HG02943 (cell line): ENCODE results near the gene RNF225.
"Not testable (repeated sequence)": the region's sequence is repeated elsewhere in the genome, so short reads cannot be mapped to it uniquely, and the experiment has no call there.

Experiments used
- ATAC-seq: cut with Tn5 transposase; IDR thresholded peaks from one replicate; pipeline ENCODE4 v1.9.1; 2021; ENCODE audit warnings: mild to moderate bottlenecking, low read depth, moderate library complexity; ENCODE audit not compliant: unreplicated experiment

RNF225 gene

DNA sequence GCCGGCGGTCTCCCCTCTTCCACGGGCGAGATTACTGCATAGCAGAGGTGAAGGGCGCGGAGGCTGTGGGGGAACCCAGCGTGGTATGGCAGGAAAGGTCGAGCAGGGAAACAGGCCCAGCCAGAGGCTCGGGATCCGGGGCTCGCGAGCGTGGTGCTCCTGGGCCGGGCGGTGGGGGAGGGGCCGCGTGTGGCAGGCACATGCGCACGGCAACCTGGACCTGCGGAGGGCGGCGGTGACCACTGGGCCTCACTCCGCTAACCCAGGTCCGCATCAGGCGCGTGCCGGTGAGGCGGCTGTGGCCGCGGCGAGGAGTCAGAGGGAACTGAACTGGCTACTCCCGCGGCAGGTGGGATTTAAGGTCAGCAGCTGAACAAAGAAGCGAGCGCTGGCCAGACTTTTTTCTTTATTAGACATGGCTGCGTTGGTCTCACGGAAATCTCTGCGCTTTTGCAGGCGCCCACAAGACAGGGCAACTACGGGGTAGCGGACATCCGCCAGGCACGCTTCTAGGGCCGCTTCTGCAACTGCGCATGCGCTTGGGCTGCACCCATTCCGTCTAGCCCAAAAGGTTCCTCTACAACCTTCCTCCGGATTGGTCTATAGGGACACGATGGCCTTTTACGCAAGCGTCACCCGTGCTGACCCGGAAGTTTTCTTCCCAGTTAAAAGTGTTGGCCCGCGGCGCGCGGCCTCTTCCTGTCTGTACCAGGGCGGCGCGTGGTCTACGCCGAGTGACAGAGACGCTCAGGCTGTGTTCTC is 8.7 kb upstream of the RNF225 start, which contains the start of gene RPS5:
RPS5 (plus strand) TSS at position 694 of the 762 bp plus-strand sequence. CDS start 869 bp downstream, outside the sequence.
- peak; percentile 85 for ATAC-seq

DNA sequence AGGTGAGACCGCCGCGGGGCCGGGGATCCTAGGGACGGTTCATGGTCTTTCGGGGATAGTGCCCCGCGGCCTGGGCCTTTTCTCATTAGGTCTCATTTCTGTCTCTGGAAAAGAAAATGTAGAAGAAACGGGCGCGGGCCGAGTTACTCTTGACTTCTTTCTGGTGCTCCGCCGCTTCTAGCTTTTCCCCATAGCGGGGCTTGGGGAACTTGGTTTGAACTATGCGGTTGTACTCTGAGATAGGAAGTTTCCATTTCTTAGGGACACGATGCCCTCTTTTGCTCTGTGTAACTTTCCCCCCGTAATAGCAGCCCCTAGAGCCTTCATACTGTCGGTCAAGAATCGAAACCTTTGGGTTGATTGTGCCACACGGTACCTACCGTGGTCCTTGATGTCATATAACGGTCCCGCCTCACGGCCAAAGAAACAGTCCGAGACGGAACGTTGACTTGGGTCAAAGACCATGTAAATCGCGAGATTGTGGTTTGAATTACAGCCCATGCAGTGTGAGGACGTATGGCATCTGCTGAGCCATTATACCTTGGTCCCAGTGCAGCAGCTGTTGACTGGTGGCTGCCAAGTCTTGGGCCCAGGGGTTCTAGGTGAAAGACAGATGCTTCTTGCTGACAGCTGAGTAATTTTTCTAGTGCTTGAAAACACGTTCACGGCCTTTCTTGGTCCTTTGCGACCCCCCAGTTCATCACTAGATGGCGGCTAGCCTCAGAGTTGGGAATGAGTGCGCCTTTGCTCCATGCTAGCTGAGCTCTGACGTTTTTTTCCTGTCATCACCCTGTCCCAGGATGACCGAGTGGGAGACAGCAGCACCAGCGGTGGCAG is 7.9 kb upstream of the RNF225 start:
- ATAC-seq: peak; percentile 11

DNA sequence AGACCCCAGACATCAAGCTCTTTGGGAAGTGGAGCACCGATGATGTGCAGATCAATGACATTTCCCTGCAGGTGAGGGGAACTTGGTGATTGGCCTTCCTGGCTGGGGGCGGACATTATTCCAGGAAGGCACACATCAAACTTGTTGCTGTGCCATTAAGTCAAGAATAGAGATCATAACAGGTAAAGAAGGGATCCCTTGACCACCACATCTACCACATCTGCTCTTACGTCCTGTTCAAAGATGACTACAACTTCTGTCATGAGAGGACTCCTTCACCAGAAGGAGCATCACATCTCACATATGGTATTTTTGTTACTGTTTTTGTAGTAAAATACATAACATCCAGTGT is 7.3 kb upstream of the RNF225 start:
- ATAC-seq: no peak

DNA sequence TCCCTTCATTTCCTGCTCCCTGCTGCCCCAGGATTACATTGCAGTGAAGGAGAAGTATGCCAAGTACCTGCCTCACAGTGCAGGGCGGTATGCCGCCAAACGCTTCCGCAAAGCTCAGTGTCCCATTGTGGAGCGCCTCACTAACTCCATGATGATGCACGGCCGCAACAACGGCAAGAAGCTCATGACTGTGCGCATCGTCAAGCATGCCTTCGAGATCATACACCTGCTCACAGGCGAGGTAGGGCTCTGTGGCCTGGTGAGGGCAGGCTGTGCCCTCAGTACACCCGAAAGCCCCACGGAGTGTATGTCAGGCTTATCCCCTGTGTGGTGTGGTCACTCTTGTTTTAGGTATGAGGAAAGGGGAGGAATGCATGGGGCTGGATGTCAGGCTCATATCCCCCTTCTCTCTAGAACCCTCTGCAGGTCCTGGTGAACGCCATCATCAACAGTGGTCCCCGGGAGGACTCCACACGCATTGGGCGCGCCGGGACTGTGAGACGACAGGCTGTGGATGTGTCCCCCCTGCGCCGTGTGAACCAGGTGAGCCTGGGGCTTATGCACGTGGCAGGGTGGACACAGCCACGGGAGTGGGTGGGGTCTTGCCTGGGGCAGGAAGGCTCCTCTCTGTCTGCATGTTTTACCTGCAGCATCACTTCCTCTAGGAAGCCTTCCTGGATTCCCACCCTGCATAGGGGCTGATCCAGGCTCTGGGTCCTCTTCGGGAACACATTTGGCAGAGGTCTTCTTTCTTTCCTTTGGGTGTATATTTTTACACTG is 2.3 kb upstream of the RNF225 start:
- ATAC-seq: no peak

DNA sequence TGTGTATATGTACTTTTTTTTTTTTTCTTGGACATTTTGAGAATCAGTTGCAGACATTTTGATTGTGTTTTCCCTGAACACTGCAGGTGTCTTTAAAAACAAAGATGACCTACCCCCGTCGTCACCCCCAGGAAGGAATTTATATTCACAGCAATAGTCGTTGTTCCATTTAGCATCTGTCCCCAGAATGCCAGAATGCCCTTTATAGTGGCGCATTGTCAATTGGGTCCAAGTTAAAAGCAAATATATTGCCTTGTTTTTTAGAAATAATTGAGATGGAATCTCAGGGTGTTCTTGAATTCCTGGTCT is 1.8 kb upstream of the RNF225 start:
- ATAC-seq: no peak

DNA sequence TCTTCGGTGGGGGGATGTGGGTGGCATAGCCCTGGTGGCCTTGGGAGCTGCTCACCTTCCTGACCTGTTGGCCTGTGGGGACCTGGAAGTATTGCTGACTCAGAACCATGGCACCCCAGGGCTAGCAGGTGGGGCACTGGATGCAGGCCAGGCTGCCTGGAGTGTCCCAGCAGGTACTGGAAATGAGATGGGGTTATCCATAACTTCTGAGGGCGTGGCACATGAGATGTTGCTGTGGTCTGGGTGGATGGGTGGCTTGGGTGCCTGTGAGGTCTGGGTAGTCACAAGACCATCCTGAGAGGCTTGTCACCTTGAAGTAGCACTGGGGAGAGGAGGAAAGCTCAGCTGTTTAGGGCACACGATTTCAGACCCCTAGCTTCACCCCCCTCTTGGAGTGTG is 636 bp upstream of the RNF225 start:
- ATAC-seq: no peak

DNA sequence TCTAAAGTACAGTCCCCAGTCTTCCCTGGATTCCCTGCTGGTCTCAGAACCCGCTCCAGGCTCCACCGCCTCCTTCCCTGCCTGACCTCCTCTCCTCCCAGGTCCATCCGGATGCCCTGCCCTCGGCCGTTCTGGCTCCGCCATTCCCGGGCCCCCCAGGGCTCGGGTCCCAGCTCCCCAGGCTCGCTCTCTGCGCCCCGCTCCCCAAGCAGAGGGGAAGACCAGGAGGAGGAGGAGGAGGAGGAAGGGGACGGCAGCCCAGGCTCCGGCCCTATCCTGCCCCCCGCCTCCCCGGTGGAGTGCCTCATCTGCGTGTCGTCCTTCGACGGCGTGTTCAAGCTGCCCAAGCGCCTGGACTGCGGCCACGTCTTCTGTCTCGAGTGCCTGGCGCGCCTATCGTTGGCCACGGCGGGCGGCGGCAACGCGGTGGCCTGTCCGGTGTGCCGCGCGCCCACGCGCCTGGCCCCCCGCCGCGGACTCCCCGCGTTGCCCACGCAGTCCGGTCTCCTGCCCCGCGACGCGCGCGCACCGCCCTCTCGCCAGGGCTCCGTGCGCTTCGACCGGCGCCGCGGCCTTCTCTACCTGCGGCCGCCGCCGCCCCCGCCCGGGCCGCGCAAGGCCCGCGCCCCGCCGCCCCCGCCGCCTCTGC is 647 bp downstream of the RNF225 start:
- ATAC-seq: no peak

DNA sequence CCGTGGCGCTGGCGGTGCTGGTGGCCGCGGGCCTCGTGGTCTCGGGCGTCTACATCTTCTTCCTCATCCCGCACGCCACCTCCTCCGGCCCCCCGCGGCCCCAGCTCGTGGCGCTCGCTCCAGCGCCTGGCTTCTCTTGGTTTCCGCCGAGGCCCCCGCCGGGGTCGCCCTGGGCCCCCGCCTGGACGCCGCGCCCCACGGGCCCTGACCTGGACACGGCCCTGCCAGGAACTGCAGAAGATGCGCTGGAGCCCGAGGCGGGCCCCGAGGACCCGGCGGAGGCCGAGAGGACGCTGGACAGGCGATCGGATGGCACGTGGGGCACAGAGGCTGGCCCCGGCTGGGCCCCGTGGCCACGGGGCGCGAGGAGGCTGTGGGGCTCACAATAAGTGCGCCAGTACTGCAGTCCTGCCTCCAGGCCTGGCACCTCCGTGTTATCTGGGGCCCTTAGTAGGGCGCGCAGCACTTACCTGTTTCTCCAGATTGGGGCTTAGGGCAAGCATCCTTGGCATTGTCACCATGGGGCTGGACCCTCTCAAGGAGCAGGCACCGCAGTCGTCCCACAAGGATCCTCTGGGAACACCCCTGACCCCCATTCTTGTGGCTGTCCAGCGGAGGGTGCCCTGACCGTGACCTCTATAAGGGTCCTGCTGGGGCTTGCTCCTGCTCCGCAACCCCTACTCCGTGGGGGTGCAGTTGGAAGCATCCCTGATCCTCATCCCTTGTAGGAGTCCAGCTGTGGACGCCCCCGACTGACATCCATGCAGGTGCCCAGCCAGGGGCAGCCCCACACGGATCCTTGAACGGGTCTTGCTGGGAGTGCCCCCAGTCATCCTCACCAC is 1.5 kb downstream of the RNF225 start:
- ATAC-seq: no peak

DNA sequence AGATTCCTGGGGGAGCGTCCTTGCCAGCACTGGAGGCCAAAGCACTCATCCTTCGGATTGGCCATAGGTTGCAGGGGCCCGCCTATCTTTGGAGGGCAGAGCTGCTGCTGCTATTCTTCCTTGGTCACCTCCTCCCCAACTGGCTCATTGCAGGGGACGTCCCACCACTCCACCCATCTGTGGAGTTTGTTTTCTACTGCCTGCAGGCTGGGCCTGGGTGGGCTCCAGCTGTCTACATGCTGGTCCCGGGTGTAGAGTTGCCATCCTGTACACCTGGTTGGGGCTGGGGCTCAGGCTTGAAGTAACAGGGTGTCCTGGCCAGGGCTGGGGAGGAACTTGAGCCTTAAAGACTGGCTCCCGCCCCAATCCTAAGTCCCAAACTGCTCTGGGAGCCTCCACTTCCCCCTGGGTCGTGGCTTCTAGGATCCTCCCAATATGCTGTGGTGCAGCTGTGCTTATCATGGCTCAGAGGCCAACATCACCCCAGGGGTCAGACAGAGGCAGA is 2.1 kb downstream of the RNF225 start:
- ATAC-seq: no peak

DNA sequence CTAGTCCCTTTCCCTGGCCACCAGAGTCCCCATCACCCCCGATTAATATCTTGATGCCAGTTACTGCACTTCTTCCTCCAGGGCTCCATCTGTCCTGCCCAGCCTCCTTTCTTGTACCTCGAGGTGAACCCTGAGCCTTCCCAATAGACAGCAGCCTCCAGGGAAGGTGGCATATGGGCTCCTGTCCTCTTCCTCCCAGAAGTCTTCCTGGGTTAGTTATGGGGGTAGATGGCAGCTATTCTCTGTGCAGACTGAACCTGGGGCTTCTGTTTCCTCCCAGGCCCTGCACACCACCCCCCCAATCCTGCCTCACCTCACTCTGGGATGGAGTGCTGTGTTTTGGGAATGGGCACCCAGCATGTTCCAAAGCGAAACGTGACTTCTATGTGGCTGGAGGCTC is 2.6 kb downstream of the RNF225 start:
- no peak for ATAC-seq

DNA sequence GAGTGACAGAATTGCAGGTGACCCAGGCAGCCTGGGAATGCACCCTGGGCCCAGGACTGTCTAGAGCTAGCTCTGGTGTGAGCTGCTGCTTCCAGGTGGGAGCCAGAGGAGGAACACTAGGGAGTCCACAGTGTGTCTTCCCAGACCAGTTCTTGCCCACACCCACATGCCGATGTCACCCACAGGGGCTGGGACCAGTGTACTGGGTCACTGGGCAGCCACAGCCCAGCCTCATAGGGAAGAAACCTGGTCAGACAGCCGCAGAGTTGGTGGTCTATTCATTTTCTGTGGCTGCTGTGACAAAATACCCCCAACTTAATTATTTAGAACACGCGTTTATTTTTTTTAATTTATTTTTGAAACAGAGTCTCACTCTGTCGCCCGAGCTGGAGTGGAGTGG is 3.1 kb downstream of the RNF225 start:
- ATAC-seq: no peak

DNA sequence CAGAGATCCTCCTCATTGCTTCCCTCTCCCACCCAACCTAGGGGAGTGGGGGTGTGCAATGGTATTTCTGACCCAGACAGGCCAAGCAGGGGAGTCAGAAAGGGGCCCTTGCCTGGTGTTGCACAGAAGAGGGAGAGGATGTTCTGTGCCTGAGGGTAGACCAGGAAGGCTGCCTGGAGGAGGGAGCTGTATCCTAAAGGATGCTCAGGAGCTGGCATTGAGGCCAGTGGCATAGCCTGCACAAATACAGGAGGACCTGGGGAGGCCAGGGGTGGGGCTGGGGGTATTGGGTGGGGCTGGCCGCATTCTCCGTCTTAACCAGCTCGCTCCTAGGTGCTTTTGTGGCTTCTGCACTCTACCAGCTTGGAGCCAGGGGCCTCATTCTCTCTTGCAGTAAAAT is 4.4 kb downstream of the RNF225 start:
- no peak for ATAC-seq

DNA sequence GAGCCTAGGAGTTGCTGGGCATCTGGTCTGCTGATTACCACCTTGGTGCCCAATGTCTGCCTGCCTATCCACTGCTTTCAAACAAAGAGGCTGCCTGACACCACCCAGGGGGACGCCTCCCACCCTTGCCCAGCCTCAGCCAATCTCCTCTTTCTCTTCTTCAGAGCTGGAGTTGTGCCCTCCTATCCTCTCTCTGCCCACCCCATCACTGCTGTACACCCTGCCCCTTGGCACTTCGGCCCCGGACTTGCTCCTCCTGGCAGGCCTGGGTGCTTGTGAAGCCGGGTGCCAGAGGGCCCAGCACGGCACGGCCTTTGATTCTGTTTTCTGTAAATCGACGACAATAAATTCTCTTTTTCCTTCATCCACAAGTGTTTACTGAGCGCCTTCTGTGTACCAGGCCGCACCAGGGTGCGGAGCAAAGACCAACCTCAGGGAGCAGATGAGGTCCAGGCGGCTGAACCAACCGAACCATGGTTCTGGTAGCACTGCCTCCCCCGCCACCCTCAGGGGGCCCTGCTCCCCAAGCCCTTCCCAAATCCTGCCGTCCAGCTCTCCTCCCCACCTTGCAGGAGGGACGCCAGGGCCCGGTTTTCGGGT is 5.0 kb downstream of the RNF225 start:
- no peak for ATAC-seq

DNA sequence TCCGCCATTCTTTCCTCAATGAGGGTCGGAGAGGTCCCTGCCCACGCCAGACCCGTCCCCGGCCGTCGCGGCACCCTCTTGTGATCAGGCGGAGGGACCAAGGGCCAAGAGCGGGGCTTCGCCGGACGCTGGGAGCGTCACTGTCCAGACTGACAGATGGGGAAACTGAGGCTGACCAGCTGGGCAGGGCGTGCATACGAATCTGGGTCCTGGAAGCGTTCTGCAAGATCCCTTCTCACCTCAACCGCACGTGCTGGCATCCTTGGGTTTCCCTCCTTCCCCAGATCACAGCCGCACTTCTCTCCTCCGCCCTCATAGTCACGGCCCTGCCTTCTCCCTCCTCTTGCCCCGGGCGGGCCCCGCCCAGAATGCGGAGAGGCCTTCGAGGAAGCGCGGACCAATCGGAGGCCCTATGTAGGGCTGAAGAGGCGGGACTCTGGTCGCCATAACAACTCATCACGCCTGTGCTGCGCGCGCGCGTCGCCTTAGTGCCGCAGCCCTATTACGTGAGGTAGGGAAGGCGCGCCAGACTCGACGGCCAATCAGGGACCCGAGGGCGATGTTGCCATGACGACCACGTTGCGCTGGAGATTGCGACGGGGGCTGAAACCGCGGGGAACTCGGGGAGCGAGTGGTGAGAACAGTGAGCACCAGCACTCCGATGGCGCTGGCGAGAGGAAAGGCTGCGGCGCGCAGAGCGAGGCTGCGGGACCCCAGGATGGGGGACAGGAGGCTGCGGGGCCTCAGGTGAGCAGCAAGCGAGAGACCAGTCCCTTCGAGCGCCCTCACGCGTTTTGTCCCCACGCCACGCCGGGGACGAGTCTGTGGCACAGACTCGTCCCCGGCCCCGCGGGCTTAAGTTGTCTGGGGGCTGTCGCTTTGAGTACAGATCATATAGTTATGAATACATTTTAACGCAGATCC is 5.7 kb downstream of the RNF225 start:
- ATAC-seq: peak; percentile 96

DNA sequence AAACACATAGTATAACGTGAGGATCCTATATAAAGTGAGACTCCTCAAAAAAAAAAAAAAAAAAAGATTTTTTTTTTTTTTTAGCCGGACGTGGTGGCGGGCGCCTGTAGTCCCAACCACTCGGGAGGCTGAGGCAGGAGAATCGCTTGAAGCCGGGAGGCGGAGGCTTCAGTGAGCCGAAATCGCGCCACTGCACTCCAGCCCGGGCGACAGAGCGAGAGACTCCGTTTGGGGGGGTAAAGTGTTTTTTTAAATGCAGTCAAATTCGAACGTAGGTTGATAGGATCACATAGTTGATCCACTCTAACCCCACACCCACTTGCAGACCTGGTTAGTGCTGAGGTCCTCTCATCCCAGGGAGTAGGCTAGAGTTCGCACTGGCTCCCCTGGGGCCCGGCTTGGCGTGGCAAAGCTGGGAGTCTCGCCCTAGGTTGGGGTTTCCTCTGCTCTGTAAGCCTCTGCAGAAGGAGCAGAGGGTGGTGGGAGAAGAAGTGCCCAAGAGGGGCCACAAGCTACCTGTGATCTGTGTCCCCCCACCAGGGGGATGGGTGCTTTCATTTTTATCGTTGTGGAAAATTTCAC is 6.5 kb downstream of the RNF225 start:
- ATAC-seq: no peak

DNA sequence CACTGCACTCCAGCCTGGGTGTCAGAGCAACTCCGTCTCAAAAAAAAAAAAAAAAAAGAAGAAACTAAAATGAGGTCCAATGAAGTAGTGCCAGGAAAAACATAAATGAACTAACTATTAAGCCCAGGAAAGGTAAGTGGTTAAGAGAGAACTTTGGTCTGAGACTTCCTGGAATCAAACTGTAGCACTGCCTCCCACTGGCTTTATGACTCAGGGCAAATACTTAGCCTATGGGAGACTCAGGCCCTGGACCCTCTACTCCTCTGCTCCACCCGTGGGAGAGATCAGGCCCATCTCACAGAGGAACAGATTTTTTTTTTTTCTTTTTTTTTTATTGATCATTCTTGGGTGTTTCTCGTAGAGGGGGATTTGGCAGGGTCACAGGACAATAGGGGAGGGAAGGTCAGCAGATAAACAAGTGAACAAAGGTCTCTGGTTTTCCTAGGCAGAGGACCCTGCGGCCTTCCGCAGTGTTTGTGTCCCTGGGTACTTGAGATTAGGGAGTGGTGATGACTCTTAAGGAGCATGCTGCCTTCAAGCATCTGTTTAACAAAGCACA is 8.5 kb downstream of the RNF225 start:
- ATAC-seq: not testable (repeated sequence)

DNA sequence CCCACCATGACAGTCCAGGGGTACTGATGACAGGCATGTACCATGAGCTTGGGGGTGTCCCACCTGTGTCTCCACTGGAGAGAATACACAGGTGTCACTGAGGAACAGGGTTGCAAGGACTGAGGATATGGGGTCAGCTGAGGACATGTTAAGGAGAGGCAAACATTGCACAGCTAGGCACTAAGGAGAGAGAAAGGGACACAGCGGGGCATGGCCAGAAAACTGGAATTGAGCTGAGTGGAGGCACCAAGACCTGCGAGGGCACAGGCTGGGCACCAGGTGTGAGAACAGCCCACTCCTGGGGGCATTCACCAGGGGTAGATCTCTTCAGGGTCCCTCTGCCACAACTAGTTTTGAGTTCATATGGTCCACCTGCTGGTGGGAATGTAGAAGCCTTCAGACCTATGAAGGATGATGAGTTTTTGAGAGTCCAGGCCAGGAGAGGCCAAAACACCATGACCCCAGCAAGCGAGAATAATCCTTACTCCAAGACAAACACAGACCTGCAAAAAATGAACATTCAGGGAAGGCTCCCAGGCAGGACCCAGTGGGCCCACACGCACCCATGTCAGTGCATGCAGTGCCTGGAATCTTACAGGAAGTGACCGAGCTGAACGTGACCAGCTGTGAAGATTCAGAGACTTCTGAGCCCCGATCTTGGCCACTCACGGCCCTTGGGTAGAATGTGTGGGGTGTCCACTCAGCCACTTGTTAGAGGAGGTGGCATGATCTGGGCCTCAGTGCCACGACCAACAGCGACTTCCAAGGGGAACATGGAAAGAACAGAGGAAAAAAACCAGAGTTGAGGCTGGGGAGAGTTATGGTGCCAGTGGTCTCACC is 11.6 kb downstream of the RNF225 start:
- ATAC-seq: no peak
